HEK293T (cell line): ENCODE results near the gene BACE1-AS.

ENCODE experiments used
- CTCF ChIA-PET: fragments of 350-600 bp; formaldehyde crosslinking; extraction: SDS; loops from one replicate; lab custom pipeline; 2021; ENCODE audit warnings: antibody characterized with exemption, inconsistent platforms; lab: Yijun Ruan, JAX
- POLR2A ChIA-PET: fragments of 350-600 bp; formaldehyde crosslinking; extraction: SDS; loops from one replicate; lab custom pipeline; 2020; ENCODE audit warnings: antibody characterized with exemption, inconsistent platforms; lab: Yijun Ruan, JAX
- DNase-seq: peaks from one replicate; pipeline ENCODE4 v3.0.0; 2012; ENCODE audit warnings: mixed read lengths; ENCODE audit errors: extremely low spot score
- ARNT ChIP-seq: fragments of 450-650 bp; IDR thresholded peaks from 2 replicates; pipeline ENCODE4 v1.6.1; 2017; ENCODE audit warnings: mild to moderate bottlenecking
- BHLHE40 ChIP-seq: fragments of 450-650 bp; IDR thresholded peaks from 2 replicates; pipeline ENCODE4 v1.6.1; 2016; ENCODE audit warnings: mild to moderate bottlenecking, moderate library complexity, borderline replicate concordance
- CTBP1 ChIP-seq: fragments of 450-650 bp; IDR thresholded peaks from 2 replicates; pipeline ENCODE4 v1.6.1; 2016; ENCODE audit warnings: borderline replicate concordance
- ELF4 ChIP-seq: fragments of 450-650 bp; IDR thresholded peaks from 2 replicates; pipeline ENCODE4 v1.6.1; 2017; ENCODE audit warnings: antibody characterized with exemption
- FOXA1 ChIP-seq: fragments of 450-650 bp; IDR thresholded peaks from 2 replicates; pipeline ENCODE4 v1.6.1; 2016; ENCODE audit warnings: mild to moderate bottlenecking
- FOXK2 ChIP-seq: fragments of 450-650 bp; IDR thresholded peaks from 2 replicates; pipeline ENCODE4 v1.6.1; 2016; ENCODE audit warnings: mild to moderate bottlenecking
- FOXM1 ChIP-seq: fragments of 450-650 bp; IDR thresholded peaks from 2 replicates; pipeline ENCODE4 v1.6.1; 2017; ENCODE audit warnings: mild to moderate bottlenecking, borderline replicate concordance
- HDGF ChIP-seq: fragments of 450-650 bp; IDR thresholded peaks from 2 replicates; pipeline ENCODE4 v1.6.1; 2017; ENCODE audit warnings: antibody characterized with exemption, borderline replicate concordance
- L3MBTL2 ChIP-seq: fragments of 450-650 bp; conservative IDR thresholded peaks from 2 replicates; pipeline ENCODE4 v1.6.1; 2016; ENCODE audit warnings: mild to moderate bottlenecking
- LEF1 ChIP-seq: fragments of 450-650 bp; IDR thresholded peaks from 2 replicates; pipeline ENCODE4 v1.6.1; 2017; ENCODE audit warnings: mild to moderate bottlenecking, borderline replicate concordance
- NFRKB ChIP-seq: fragments of 450-650 bp; IDR thresholded peaks from 2 replicates; pipeline ENCODE4 v1.6.1; 2016; ENCODE audit warnings: mild to moderate bottlenecking, moderate library complexity
- PKNOX1 ChIP-seq: fragments of 450-650 bp; IDR thresholded peaks from 2 replicates; pipeline ENCODE4 v1.6.1; 2016
- SP1 ChIP-seq: fragments of 450-650 bp; IDR thresholded peaks from 2 replicates; pipeline ENCODE4 v1.6.1; 2017
- SUZ12 ChIP-seq: fragments of 450-650 bp; IDR thresholded peaks from 2 replicates; pipeline ENCODE4 v1.6.1; 2016; ENCODE audit warnings: mild to moderate bottlenecking
- TARDBP ChIP-seq: fragments of 450-650 bp; IDR thresholded peaks from 2 replicates; pipeline ENCODE4 v1.6.1; 2016
- ZNF384 ChIP-seq: fragments of 450-650 bp; IDR thresholded peaks from 2 replicates; pipeline ENCODE4 v1.6.1; 2016

The BACE1-AS gene

GRCh38 chr11:117282956-117283355 is 8.2 kb upstream of the BACE1-AS start:
- ChIA-PET CTCF (interaction anchor here (0.6 kb wide), 1 partner anchor 55 kb away, joined by 4 read pairs; no protein-coding TSS in a partner anchor), POLR2A (no interaction called here)
- TF ChIP-seq L3MBTL2 (no peak), LEF1 (no peak), NFRKB (no peak), BHLHE40 (no peak), FOXK2 (no peak), ZNF384 (no peak), TARDBP (no peak), PKNOX1 (no peak), ELF4 (no peak), FOXA1 (no peak), FOXM1 (no peak), SP1 (no peak), SUZ12 (no peak), HDGF (no peak), CTBP1 (no peak), ARNT (no peak)
- no peak for DNase-seq

- POLR2A ChIA-PET, result no interaction called here
- no peak for DNase-seq
- CTCF ChIA-PET, result no interaction called here
- no peak for TF ChIP-seq FOXK2
- TF ChIP-seq ZNF384, result no peak
- no peak for TF ChIP-seq FOXM1
- no peak for TF ChIP-seq NFRKB
- TF ChIP-seq LEF1, result no peak
- TF ChIP-seq TARDBP, result no peak
These were observed 7.1 kb upstream of the BACE1-AS start for GRCh38 chr11:117284053-117284452.

GRCh38 chr11:117286588-117286987 is 4.6 kb upstream of the BACE1-AS start:
- TF ChIP-seq TARDBP (no peak), PKNOX1 (no peak), ELF4 (no peak), FOXK2 (no peak), CTBP1 (no peak), SUZ12 (no peak), FOXA1 (no peak), L3MBTL2 (no peak), HDGF (no peak), LEF1 (no peak)
- ChIA-PET POLR2A (no interaction called here), CTCF (interaction anchor here (0.6 kb wide), 1 partner anchor 140 kb away, joined by 3 read pairs; no protein-coding TSS in a partner anchor)
- DNase-seq, result no peak

- TF ChIP-seq SP1, result no peak
- TF ChIP-seq HDGF, result no peak
- no peak for TF ChIP-seq FOXA1
- no peak for TF ChIP-seq SUZ12
- no peak for TF ChIP-seq FOXM1
- TF ChIP-seq ELF4, result no peak
- TF ChIP-seq NFRKB, result no peak
- no peak for TF ChIP-seq BHLHE40
- TF ChIP-seq CTBP1, result no peak
- no peak for TF ChIP-seq TARDBP
- no peak for TF ChIP-seq LEF1
- CTCF ChIA-PET, result no interaction called here
- POLR2A ChIA-PET, result no interaction called here
- DNase-seq, result no peak
These were observed 3.5 kb upstream of the BACE1-AS start for GRCh38 chr11:117287668-117288067.

GRCh38 chr11:117289795-117290194 is 1.4 kb upstream of the BACE1-AS start:
- CTCF ChIA-PET, result no interaction called here
- no peak for TF ChIP-seq TARDBP
- no peak for TF ChIP-seq BHLHE40
- no peak for TF ChIP-seq SUZ12
- no peak for TF ChIP-seq CTBP1
- TF ChIP-seq FOXM1, result no peak
- TF ChIP-seq ELF4, result no peak
- no peak for TF ChIP-seq FOXK2
- no peak for TF ChIP-seq PKNOX1
- no peak for TF ChIP-seq NFRKB
- no peak for TF ChIP-seq HDGF
- no peak for TF ChIP-seq L3MBTL2
- no peak for TF ChIP-seq LEF1
- TF ChIP-seq ZNF384, result no peak
- no peak for TF ChIP-seq SP1
- TF ChIP-seq FOXA1, result no peak
- no peak for TF ChIP-seq ARNT
- POLR2A ChIA-PET, result no interaction called here
- no peak for DNase-seq

- ChIA-PET POLR2A (no interaction called here), CTCF (no interaction called here)
- DNase-seq, result no peak
- no peak for TF ChIP-seq SP1
- TF ChIP-seq NFRKB, result no peak
- no peak for TF ChIP-seq CTBP1
- no peak for TF ChIP-seq ELF4
- TF ChIP-seq ZNF384, result no peak
- TF ChIP-seq FOXA1, result no peak
- TF ChIP-seq FOXM1, result no peak
- TF ChIP-seq BHLHE40, result no peak
- TF ChIP-seq LEF1, result no peak
- no peak for TF ChIP-seq L3MBTL2
- no peak for TF ChIP-seq TARDBP
- TF ChIP-seq FOXK2, result no peak
- no peak for TF ChIP-seq ARNT
- no peak for TF ChIP-seq PKNOX1
These were observed 1.5 kb downstream of the BACE1-AS start for GRCh38 chr11:117292616-117293015.
